ENCODE data around the gene DNAH2.

- TF ChIP-seq CTCF (IDR thresholded peaks at IDR 0.05), result no peak
- TF ChIP-seq POLR2A (IDR thresholded peaks at IDR 0.05), result no peak
- TF ChIP-seq EP300 (IDR thresholded peaks at IDR 0.05), result no peak
Measured at GRCh38 chr17:7705269-7706255, 12.0 kb upstream of the DNAH2 start.

All from tibial nerve (tissue), 4 donors.